Mesodermal cell (in vitro differentiated cells): ENCODE measurements around the gene DPYD.

ENCODE experiments used
- H3K27ac ChIP-seq: 2 replicates; pipeline ENCODE4 v1.7.0; 2013; ENCODE audit warnings: mild to moderate bottlenecking, low read depth, low read length, moderate library complexity; ENCODE audit not compliant: severe bottlenecking
- H3K36me3 ChIP-seq: 2 replicates; pipeline ENCODE4 v1.7.1; 2013; ENCODE audit warnings: mild to moderate bottlenecking, low read length, moderate library complexity; ENCODE audit not compliant: control insufficient read depth, insufficient read depth
- H3K4me1 ChIP-seq: one replicate; pipeline ENCODE4 v1.7.1; 2013; ENCODE audit warnings: mild to moderate bottlenecking, low read length; ENCODE audit not compliant: insufficient read depth, control insufficient read depth, poor library complexity, severe bottlenecking
- H3K4me3 ChIP-seq: 2 replicates; pipeline ENCODE4 v1.7.0; 2013; ENCODE audit warnings: low read length, control low read depth, mild to moderate bottlenecking; ENCODE audit not compliant: insufficient read depth, poor library complexity, severe bottlenecking; ENCODE audit errors: extremely low read depth
- H3K9me3 ChIP-seq: 2 replicates; pipeline ENCODE4 v1.7.1; 2013; ENCODE audit warnings: mild to moderate bottlenecking, low read length, moderate library complexity; ENCODE audit not compliant: control insufficient read depth
- WGBS, 2 experiments: methylation state at CpG; one replicate each; pipeline ENCODE4 v1.1.5; 2013; ENCODE audit warnings: missing lambda C conversion rate in 2 of 2; ENCODE audit not compliant: insufficient coverage in 2 of 2; 5-methylcytosine and 5-hydroxymethylcytosine counted together

DPYD gene

DNA sequence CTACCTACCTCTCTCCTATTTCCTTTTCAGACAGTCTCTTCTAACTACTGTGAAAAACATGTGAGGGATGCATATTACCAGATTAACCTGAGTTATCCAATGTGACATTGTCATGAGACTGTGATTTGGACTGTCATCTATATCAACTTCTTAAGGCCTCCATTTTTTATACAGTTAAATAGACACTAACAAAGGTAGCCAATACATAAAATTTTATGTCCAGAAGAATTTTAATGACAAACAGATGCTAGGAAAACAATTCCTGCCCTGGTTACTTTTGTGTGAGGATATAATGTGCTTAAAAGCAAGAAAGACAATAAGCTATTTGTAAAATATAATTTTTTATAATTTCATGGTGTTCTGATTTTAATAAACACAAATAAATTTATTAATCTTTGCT is 136.2 kb downstream of the DPYD start:
- H3K9me3 ChIP-seq, result no peaks in the 10 kb centered on the region
- H3K36me3 ChIP-seq, result no peaks in the 10 kb centered on the region
- H3K4me1 ChIP-seq, result no peaks in the 10 kb centered on the region
- H3K27ac ChIP-seq, result no peak overlapping the region
- H3K4me3 ChIP-seq, result no peak overlapping the region

DNA sequence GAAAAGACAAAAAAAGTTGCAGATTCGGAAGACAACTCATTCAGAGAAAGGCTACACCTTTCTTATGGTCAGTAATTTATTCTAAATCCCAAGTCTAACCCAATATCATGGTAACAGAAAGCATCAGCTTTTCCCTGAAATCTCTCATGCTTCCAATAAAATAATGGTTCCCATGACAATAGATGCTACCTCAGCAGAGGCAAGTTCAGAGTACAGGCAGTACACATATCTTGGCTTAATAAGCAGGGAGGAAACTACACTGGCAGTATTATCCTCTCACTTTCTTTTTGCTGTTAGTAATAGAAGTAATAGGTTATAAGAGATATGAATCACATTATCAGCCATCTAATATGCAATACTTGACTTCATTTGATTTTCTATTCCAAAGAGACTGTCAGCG is 137.1 kb downstream of the DPYD start:
- no peak overlapping the region for H3K4me3 ChIP-seq
- no peak overlapping the region for H3K27ac ChIP-seq
- 86% methylated on average over 1 of the region's 2 CpGs; no CpG with 5 or more reads in 1 of the 2 experiments for WGBS, 2 experiments
- H3K4me1 ChIP-seq, result no peaks in the 10 kb centered on the region
- no peaks in the 10 kb centered on the region for H3K9me3 ChIP-seq
- H3K36me3 ChIP-seq, result no peaks in the 10 kb centered on the region

DNA sequence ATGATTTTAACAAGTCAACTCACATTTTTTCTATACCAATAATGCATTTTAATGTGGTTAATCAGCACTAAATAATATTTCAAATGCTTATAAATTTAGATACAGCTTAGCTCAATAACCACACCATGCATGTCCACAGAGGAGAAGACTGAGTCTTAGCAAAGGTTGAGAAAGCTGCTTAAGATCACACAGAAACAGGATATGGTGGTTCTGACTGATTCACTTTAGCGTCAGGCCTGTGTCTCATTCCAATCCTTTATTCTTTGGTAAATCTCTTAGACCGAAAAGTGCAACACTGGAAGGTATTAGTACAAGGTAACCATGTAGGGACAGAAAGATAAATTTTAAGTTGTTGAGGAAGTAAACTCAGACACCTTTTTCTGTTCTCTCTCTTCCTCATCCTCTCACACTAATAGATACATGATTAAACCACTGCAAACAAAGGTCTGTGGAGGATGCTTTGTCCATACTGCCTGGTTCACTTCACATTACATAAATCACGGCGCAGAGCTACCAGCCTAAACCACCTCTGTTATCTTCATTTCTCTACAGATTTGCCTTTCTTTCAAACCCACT is 139.0 kb downstream of the DPYD start:
- 88 to 100% methylated on average over 2 of the region's 4 CpGs for WGBS, 2 experiments
- no peaks in the 10 kb centered on the region for H3K36me3 ChIP-seq
- no peak overlapping the region for H3K4me3 ChIP-seq
- H3K9me3 ChIP-seq, result no peaks in the 10 kb centered on the region
- no peak overlapping the region for H3K27ac ChIP-seq
- no peaks in the 10 kb centered on the region for H3K4me1 ChIP-seq

DNA sequence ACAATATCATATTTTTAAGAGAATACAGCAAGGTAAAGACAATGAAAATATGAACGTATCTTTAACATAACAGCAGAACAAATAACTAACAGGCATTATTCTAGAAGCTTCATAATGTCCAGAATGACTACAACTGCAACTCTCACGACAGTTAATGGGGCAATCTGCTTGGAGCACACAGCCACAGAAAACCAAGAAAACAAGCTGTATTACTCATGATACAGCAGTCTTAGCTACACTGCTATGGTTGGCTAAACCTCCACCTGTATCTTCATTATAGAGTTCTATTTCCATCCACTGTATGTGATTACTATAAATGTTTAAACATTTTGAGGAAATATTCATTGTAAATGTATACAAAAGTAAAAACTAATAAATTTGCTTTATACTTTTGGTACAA is 139.9 kb downstream of the DPYD start:
- no peaks in the 10 kb centered on the region for H3K9me3 ChIP-seq
- no peak overlapping the region for H3K4me3 ChIP-seq
- 90% methylated on average over 1 of the region's 2 CpGs; no CpG with 5 or more reads in 1 of the 2 experiments for WGBS, 2 experiments
- H3K36me3 ChIP-seq, result no peaks in the 10 kb centered on the region
- no peak overlapping the region for H3K27ac ChIP-seq
- H3K4me1 ChIP-seq, result no peaks in the 10 kb centered on the region

DNA sequence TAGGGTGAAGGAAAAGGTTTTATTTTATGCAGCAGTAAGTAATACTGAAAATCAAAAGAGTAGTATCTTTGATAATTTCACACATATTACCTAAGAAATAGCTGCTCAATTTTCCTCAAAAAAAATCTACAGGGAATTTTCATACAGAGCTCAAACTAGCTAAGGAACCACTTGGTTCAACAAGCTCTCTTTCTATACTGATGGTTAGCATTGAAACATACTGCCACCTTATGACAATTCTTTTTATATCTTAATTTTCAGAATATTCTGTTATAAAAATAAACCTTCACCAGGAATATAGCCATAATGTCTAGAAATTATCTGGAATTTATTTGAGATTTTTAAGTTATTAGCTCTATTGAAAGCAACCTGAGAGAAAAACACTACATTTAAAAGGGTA is 142.1 kb downstream of the DPYD start:
- H3K4me3 ChIP-seq, result no peak overlapping the region
- no peaks in the 10 kb centered on the region for H3K36me3 ChIP-seq
- H3K9me3 ChIP-seq, result no peaks in the 10 kb centered on the region
- H3K27ac ChIP-seq, result no peak overlapping the region
- H3K4me1 ChIP-seq, result no peaks in the 10 kb centered on the region

DNA sequence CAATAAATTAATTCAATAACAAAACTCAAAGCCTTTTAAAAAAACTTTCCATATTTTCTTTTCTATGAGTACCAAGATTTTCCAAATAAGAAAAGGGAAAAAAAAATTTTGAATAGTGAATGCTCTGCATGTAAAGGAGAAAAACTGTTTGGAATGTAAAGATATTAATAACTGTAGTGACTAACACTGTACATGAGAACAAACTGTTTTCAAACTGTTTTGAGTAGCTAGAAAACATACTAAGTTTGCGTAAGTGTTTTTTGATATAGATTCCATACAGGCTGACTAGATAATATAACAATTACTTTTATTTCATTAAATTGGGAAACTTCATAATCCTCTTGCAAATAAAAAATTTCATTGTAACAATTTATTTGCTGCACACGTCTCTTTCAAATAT is 150.5 kb downstream of the DPYD start:
- H3K27ac ChIP-seq, result no peak overlapping the region
- no peaks in the 10 kb centered on the region for H3K36me3 ChIP-seq
- no peak overlapping the region for H3K4me3 ChIP-seq
- no peaks in the 10 kb centered on the region for H3K4me1 ChIP-seq
- no CpG with 5 or more reads among the region's 2 CpGs for WGBS, 2 experiments
- H3K9me3 ChIP-seq, result no peaks in the 10 kb centered on the region

DNA sequence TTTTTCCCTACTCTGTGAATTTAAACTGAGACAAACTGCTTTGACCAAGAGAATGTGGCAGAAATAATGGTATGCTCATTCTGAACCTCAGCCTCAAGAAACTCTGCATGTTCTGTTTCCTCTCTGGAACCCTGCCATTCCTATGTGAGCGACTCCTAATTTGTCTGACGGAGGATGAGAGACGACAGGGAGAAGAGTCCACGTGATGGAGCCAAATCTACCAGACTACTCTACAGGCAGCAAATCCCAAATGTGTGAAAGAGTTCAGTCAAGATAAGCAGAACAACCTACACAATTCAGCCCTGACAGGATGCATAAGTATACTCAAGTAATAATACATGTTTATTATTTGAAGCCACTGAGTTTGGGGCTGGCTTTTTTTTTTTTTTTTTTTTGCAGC is 153.5 kb downstream of the DPYD start:
- no peak overlapping the region for H3K27ac ChIP-seq
- no peaks in the 10 kb centered on the region for H3K36me3 ChIP-seq
- no peaks in the 10 kb centered on the region for H3K9me3 ChIP-seq
- H3K4me1 ChIP-seq, result no peaks in the 10 kb centered on the region
- 85% methylated on average over 4 of the region's 4 CpGs; no CpG with 5 or more reads in 1 of the 2 experiments for WGBS, 2 experiments
- no peak overlapping the region for H3K4me3 ChIP-seq

DNA sequence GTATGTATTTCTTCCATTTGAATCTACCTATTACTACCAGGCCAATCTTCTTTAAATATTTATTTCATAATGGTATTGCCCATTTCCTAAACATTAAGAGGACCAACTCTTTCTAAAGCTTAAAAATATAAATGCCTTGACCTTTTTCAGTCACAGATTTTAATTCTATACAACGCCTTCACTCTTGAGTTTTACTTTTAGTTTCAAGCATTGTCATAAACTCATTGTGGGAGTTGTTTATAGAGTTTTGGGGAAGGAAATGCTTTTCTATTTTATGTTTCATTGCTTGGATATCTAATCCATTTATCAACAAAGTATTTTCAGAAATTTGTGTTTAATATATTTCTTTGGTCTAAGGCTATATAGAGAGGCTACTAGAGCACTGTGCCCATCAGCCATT is 155.8 kb downstream of the DPYD start:
- H3K4me3 ChIP-seq, result no peak overlapping the region
- H3K4me1 ChIP-seq, result no peaks in the 10 kb centered on the region
- H3K9me3 ChIP-seq, result no peaks in the 10 kb centered on the region
- H3K36me3 ChIP-seq, result no peaks in the 10 kb centered on the region
- WGBS, 2 experiments, result no CpG with 5 or more reads among the region's 1 CpG
- H3K27ac ChIP-seq, result no peak overlapping the region

DNA sequence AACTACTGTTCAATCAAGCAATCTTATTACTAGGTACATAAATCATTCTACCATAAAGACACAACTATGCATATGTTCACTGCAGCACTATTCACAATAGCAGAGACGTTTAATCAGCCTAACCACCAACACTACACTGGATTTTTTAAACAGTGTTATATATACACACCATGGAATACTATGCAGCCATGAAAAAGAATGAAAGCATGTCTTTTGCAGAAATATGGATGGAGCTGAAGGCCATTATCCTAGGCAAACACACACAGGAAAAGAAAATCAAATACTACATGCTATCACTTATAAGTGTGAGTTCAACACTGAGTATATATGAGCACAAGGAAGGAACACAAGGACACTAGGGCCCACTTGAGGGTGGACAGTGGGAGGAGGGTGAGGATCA is 159.2 kb downstream of the DPYD start:
- 75% methylated on average over 1 of the region's 1 CpG; no CpG with 5 or more reads in 1 of the 2 experiments for WGBS, 2 experiments
- Histone ChIP-seq H3K9me3 (no peaks in the 10 kb centered on the region), H3K27ac (no peak overlapping the region), H3K4me1 (no peaks in the 10 kb centered on the region), H3K36me3 (no peaks in the 10 kb centered on the region), H3K4me3 (no peak overlapping the region)

DNA sequence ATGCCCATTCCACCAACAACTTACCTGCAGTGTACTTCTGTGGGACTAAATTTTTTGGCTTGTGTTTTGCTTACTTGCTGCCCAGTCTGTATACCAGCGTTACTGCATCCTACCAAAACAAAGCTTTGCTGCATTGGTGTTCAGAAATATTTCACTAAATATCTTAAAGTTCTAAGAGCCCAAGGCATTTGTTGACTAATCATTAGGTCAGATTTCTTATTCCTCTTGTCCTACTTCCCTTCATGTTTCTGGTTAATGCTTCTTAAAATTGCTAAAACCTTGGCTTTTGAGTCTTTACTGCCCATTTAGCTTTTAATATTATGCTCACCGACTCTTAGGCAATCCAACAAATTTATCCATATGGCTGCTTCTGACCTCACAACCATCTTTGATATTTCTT is 161.8 kb downstream of the DPYD start:
- Histone ChIP-seq H3K36me3 (no peaks in the 10 kb centered on the region), H3K4me1 (no peaks in the 10 kb centered on the region), H3K4me3 (no peak overlapping the region), H3K27ac (no peak overlapping the region), H3K9me3 (no peaks in the 10 kb centered on the region)
- 73 to 87% methylated on average over 2 of the region's 2 CpGs for WGBS, 2 experiments

DNA sequence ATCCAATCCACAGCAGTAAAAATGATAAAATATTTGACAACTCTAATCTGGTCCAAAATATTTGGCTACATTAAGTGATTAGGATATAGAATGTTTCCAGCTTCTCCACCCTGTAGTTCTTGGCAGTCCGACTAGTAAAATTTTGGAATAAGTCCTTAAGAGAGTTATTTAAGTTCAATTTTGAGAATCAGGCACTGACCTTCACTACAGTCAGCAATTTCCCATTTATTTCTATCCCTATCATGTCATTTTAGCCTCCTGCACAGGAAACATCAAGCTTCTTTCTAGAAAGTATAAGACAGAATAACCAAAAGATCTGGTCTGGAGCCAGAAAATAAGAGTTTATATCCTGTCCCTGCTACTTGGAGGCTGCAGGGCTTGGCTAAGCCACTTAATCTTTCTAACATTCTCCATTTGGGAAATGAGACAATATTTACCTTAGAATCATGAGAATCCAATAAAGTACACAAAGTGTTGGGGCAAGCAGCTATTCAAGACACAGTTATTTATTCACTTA is 162.2 kb downstream of the DPYD start:
- no peaks in the 10 kb centered on the region for H3K4me1 ChIP-seq
- H3K27ac ChIP-seq, result no peak overlapping the region
- H3K4me3 ChIP-seq, result no peak overlapping the region
- H3K36me3 ChIP-seq, result no peaks in the 10 kb centered on the region
- no peaks in the 10 kb centered on the region for H3K9me3 ChIP-seq
- WGBS, 2 experiments, result no CpG with 5 or more reads among the region's 1 CpG
